HepG2 (cell line): ENCODE data around the gene LHX1. TPM values are rescaled to one million over a fixed set of nuclear protein-coding genes. Genes with fewer than 3 reads are reported as not detected.

Source experiments
- ATAC-seq: fragments of 200-7000 bp; cut with Tn5 transposase; 3 replicates; pipeline ENCODE4 v1.9.1; 2020; ENCODE audit warnings: mild to moderate bottlenecking, moderate library complexity
- BruUV-seq: library from RNA; stranded (reverse); fragments of 400-500 nt; replicated peaks from 2 replicates; lab custom pipeline; 2021; lab: Mats Ljungman, UMichigan
- CTCF ChIA-PET: fragments of 300-600 bp; formaldehyde crosslinking; extraction: SDS; loops from one replicate; lab custom pipeline; 2021; ENCODE audit warnings: low total read pairs, inconsistent platforms, low intra/inter-chr PET ratio; lab: Yijun Ruan, JAX
- POLR2A ChIA-PET: fragments of 350-600 bp; sonication (Branson Sonifier 250); formaldehyde crosslinking; loops from one replicate; lab custom pipeline; 2020; ENCODE audit warnings: antibody characterized with exemption, inconsistent platforms; lab: Yijun Ruan, JAX
- DNase-seq: peaks from one replicate; pipeline ENCODE4 v3.0.0-alpha.2; 2015; ENCODE audit warnings: low spot score
- FAIRE-seq: peaks from 3 replicates; lab custom pipeline; 2011; peaks lifted over from hg19 to GRCh38; lab: Jason Lieb, UNC
- H2AFZ ChIP-seq: one replicate; pipeline ENCODE4 v1.6.1; 2011; ENCODE audit warnings: low read length, inconsistent platforms
- H3K27ac ChIP-seq: fragments of 300-600 bp; 3 replicates; pipeline ENCODE4 v1.8.0; 2011; ENCODE audit warnings: mixed run types, mild to moderate bottlenecking, mixed read lengths, low read length, inconsistent platforms; ENCODE audit not compliant: insufficient read depth; ENCODE audit errors: extremely low read length
- H3K27me3 ChIP-seq, 2 experiments: fragments of 200-600 bp in 1 of 2; 2 replicates in 1 of 2; 3 replicates in 1 of 2; pipeline versions ENCODE4 v1.6.0 to v1.8.0; 2011; ENCODE audit warnings: low read length in 2 of 2, mild to moderate bottlenecking in 2 of 2, moderate library complexity in 2 of 2, inconsistent platforms in 1 of 2; ENCODE audit not compliant: insufficient read depth in 2 of 2, control insufficient read depth in 1 of 2
- H3K36me3 ChIP-seq, 2 experiments: fragments of 200-600 bp in 1 of 2; replicated peaks in 1 of 2; 2 replicates in 1 of 2; 3 replicates in 1 of 2; pipeline versions ENCODE4 v1.5.1 to v1.8.0; 2011; ENCODE audit warnings: low read length in 2 of 2, inconsistent platforms in 1 of 2; ENCODE audit not compliant: insufficient read depth in 2 of 2, control insufficient read depth in 1 of 2
- H3K4me1 ChIP-seq: 2 replicates; pipeline ENCODE4 v1.5.1; 2012; ENCODE audit warnings: low read length, inconsistent platforms; ENCODE audit not compliant: insufficient read depth
- H3K4me2 ChIP-seq: 2 replicates; pipeline ENCODE4 v1.6.0; 2011; ENCODE audit warnings: low read depth, low read length, inconsistent platforms
- H3K4me3 ChIP-seq, 3 experiments: fragments of 200-600 bp in 1 of 3; sonication (generic), shearing (Covaris generic) in 1 of 3; replicated peaks in 1 of 3; 2 replicates each; pipeline ENCODE4 v1.5.1; 2011 to 2016; ENCODE audit warnings: low read length in 3 of 3, inconsistent platforms in 2 of 3, low read depth in 2 of 3, mild to moderate bottlenecking in 2 of 3, control low read depth in 1 of 3, mixed read lengths in 1 of 3; ENCODE audit not compliant: insufficient read depth in 1 of 3
- H3K79me2 ChIP-seq: one replicate; pipeline ENCODE4 v1.6.1; 2011; ENCODE audit warnings: low read length, inconsistent platforms; ENCODE audit not compliant: insufficient read depth
- H3K9ac ChIP-seq: 2 replicates; pipeline ENCODE4 v1.6.0; 2011; ENCODE audit warnings: mild to moderate bottlenecking, low read depth, low read length, inconsistent platforms; ENCODE audit not compliant: insufficient read depth
- H3K9me3 ChIP-seq: 2 replicates; pipeline ENCODE4 v1.5.1; 2012; ENCODE audit warnings: mild to moderate bottlenecking, low read length
- H4K20me1 ChIP-seq: 2 replicates; pipeline ENCODE4 v1.6.0; 2011; ENCODE audit warnings: inconsistent platforms, mild to moderate bottlenecking, low read length, moderate library complexity; ENCODE audit not compliant: insufficient read depth
- ATRX ChIP-seq: sonication (generic); formaldehyde crosslinking; IDR thresholded peaks from 2 replicates; pipeline ENCODE4 v1.4.0; 2020; ENCODE audit warnings: missing genetic modification reagents, borderline replicate concordance
- CEBPG ChIP-seq: IDR thresholded peaks from 2 replicates; pipeline ENCODE4 v1.6.1; 2016
- CENPT ChIP-seq: sonication (generic); formaldehyde crosslinking; IDR thresholded peaks from 2 replicates; pipeline ENCODE4 v1.8.0; 2022; ENCODE audit warnings: low read depth, mild to moderate bottlenecking, moderate library complexity, missing genetic modification reagents
- GATAD1 ChIP-seq: IDR thresholded peaks from 2 replicates; pipeline ENCODE4 v1.6.1; 2016; ENCODE audit warnings: missing genetic modification reagents, missing compliant biosample characterization
- HNRNPH1 ChIP-seq: fragments of 200-400 bp; formaldehyde crosslinking; optimal IDR thresholded peaks from 2 replicates; pipeline ENCODE3; 2017; ENCODE audit warnings: mild to moderate bottlenecking, low read depth, low read length
- KLF15 ChIP-seq: sonication (generic); formaldehyde crosslinking; IDR thresholded peaks from 2 replicates; pipeline ENCODE4 v1.8.1; 2023; ENCODE audit warnings: borderline replicate concordance, mild to moderate bottlenecking, inconsistent platforms, missing genetic modification reagents, mixed read lengths
- KLF16 ChIP-seq, 2 experiments: sonication (generic) in 1 of 2; formaldehyde crosslinking in 1 of 2; IDR thresholded peaks; 2 replicates each; pipeline versions ENCODE4 v1.6.1 to v1.8.0; 2016 to 2023; ENCODE audit warnings: missing genetic modification reagents in 2 of 2, missing compliant biosample characterization in 1 of 2
- MEF2D ChIP-seq: sonication (generic); formaldehyde crosslinking; IDR thresholded peaks from 2 replicates; pipeline ENCODE4 v1.5.1; 2020; ENCODE audit warnings: mild to moderate bottlenecking, missing genetic modification reagents
- NR2F2 ChIP-seq: IDR thresholded peaks from 2 replicates; pipeline ENCODE4 v1.6.1; 2012; ENCODE audit warnings: low read depth, inconsistent platforms, borderline replicate concordance
- SMARCE1 ChIP-seq: fragments of 450-650 bp; IDR thresholded peaks from 2 replicates; pipeline ENCODE4 v1.6.1; 2017; ENCODE audit warnings: borderline replicate concordance
- SP1 ChIP-seq, 2 experiments: fragments of 450-650 bp in 1 of 2; sonication (generic) in 1 of 2; formaldehyde crosslinking in 1 of 2; IDR thresholded peaks; 2 replicates each; pipeline versions ENCODE4 v1.4.0 to v1.6.1; 2016 to 2020; ENCODE audit warnings: missing genetic modification reagents in 1 of 2
- SP5 ChIP-seq: IDR thresholded peaks from 2 replicates; pipeline ENCODE4 v1.6.1; 2016; ENCODE audit warnings: low read depth, borderline replicate concordance
- SRF ChIP-seq: IDR thresholded peaks from 2 replicates; pipeline ENCODE4 v1.6.1; 2011; ENCODE audit warnings: mild to moderate bottlenecking, low read depth, low read length, moderate library complexity
- ZKSCAN8 ChIP-seq: IDR thresholded peaks from 2 replicates; pipeline ENCODE4 v1.6.1; 2016; ENCODE audit warnings: borderline replicate concordance, missing genetic modification reagents, missing compliant biosample characterization
- ZNF446 ChIP-seq: sonication (generic); formaldehyde crosslinking; IDR thresholded peaks from 2 replicates; pipeline ENCODE4 v1.5.0; 2020; ENCODE audit warnings: mild to moderate bottlenecking, missing genetic modification reagents
- ZNF543 ChIP-seq: sonication (generic); formaldehyde crosslinking; IDR thresholded peaks from 2 replicates; pipeline ENCODE4 v1.4.0; 2020; ENCODE audit warnings: mild to moderate bottlenecking, missing genetic modification reagents
- ZSCAN20 ChIP-seq: sonication (generic); formaldehyde crosslinking; IDR thresholded peaks from 2 replicates; pipeline ENCODE4 v1.4.0; 2020; ENCODE audit warnings: missing genetic modification reagents, mild to moderate bottlenecking, borderline replicate concordance
- WGBS: methylation state at CpG from one replicate; pipeline ENCODE4 v1.1.6; 2017; ENCODE audit warnings: low lambda C conversion rate; 5-methylcytosine and 5-hydroxymethylcytosine counted together
- in situ Hi-C: cut with HindIII; loops from 2 replicates; pipeline ENCODE4 v1.10.0; 2017; ENCODE audit warnings: low pct_unique_long_range_greater_than_20kb; ENCODE audit not compliant: extremely low pct_ligation_motif_present
- intact Hi-C: fragments of 100-400 bp; cut with micrococcal nuclease; formaldehyde crosslinking; loops from one replicate; pipeline ENCODE4 v1.10.0; 2022; ENCODE audit not compliant: unreplicated experiment
- polyA plus RNA-seq, 8 experiments: library from polyadenylated mRNA; depleted of rRNA in 3 of 8; stranded (reverse) in 7 of 8; unstranded in 1 of 8; fragments of >200 nt; fragmentation: Illumina TruSeq in 4 of 8; extraction: Trizol in 4 of 8; gene quantifications; 2 replicates each; pipeline versions ENCODE4 v1.2.1 to v1.2.3, GENCODE V29; 2011 to 2016; ENCODE audit warnings: low read depth in 4 of 8, missing spikeins in 1 of 8, mixed read lengths in 1 of 8; ENCODE audit not compliant: insufficient read depth in 1 of 8
- total RNA-seq, 5 experiments: library from RNA; depleted of rRNA; stranded (reverse); fragments of >200 nt; fragmentation: Illumina TruSeq; extraction: Trizol; gene quantifications; 2 replicates each; pipeline ENCODE4 v1.2.3, GENCODE V29; 2016; ENCODE audit warnings: low read depth in 1 of 5
- TF ChIP-seq, protein P1 (sequence below): sonication (generic); formaldehyde crosslinking; IDR thresholded peaks from 2 replicates; pipeline ENCODE4 v1.8.0; 2022; ENCODE audit warnings: missing genetic modification reagents, mild to moderate bottlenecking, inconsistent platforms, borderline replicate concordance

LHX1 gene
- total and polyA plus RNA-seq, 2 of the 13 experiments (the other 11 are each of a cell fraction or from before 2014, with no cell fraction given), result not detected

DNA sequence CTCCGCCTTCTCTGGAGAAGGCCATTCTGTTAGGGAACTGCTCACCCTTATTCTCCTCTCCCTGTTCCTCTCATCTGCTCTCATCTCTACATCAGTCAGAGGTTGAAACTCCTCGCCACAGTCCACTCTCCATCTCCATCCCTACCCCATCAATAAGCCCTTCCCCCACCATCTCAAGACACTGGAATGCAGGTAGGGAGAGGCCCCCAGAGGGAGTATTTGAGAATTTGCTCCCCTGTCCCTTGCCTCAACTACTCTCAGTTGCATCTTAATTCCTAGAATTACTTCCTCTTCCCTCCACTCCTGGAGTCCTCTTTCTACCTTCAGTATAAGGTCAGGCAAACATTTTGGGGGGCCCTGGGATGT, 9.4 kb downstream of the LHX1 start:
- WGBS, result 66% methylated on average over 2 of the region's 2 CpGs
- ATAC-seq (no peak), FAIRE-seq (no peak), DNase-seq (no peak)
- H3K27ac ChIP-seq, result no peak overlapping the region
- in situ Hi-C loops, result no loop called here
- ChIA-PET CTCF (no interaction called here), POLR2A (no interaction called here)
- H3K9ac ChIP-seq, result no peak overlapping the region
- no TSS peak for BruUV-seq
- no peaks in the 10 kb centered on the region; the same call in 1 of the 2 replicates for H4K20me1 ChIP-seq
- no peak overlapping the region for H3K4me3 ChIP-seq
- peaks cover 35% of the 10 kb centered on the region for H3K4me1 ChIP-seq
- peaks cover 0 to under 1% of the 10 kb centered on the region in 2 experiments; a peak in 1 of 5 replicates for H3K36me3 ChIP-seq
- no peak overlapping the region for H2AFZ ChIP-seq
- H3K9me3 ChIP-seq, result no peaks in the 10 kb centered on the region
- peaks cover 16% of the 10 kb centered on the region for H3K79me2 ChIP-seq
- intact Hi-C loops, result no loop called here
- no peak for TF ChIP-seq HNRNPH1
- TF ChIP-seq KLF16 (CRISPR knock-in tag; IDR thresholded peaks at IDR 0.05), result no peak
- H3K27me3 ChIP-seq, result peaks cover 2 to 46% of the 10 kb centered on the region in 2 experiments; a peak in 4 of 5 replicates
- H3K4me2 ChIP-seq, result no peak overlapping the region

DNA sequence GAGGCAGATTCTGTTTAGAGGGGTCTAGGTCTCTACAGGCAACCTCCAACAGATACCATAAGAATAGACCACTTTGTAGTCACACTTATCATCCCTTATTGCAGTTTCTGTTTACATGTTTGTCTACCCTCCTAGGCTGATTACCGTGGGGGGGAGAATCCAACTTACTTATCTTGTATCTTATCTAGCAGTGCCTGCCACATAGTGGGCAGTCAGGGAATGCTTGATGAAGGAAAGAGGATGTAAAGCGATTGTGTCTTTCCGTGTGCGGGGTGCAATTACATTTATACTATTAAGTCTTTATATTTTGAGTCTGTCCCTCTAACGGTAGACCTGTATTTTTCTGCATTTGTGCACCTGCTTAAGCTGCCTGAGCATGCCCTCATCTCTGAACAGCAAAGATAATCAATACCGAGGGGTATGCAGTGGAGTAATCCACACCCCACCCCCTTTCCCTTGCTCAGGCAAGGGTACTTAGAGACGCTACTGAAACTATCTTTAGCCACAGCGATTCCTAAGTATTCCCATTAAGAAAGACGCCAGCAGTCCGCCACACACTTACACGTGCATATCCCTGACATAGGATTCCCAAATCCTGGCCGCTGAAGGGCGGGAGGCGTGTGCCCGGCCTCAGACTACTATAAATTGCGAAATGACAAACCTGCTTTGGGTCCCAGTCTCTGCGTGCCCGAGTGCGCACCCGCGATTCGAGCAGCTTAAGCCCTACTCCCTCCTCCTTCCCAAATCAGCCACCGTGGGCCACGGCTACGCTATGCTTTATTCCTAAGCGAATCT, 10.8 kb downstream of the LHX1 start:
- intact Hi-C loops (no loop called here), in situ Hi-C loops (no loop called here)
- Histone ChIP-seq H2AFZ (peak overlapping the region; percentile 17), H4K20me1 (no peaks in the 10 kb centered on the region; the same call in 1 of the 2 replicates), H3K9me3 (no peaks in the 10 kb centered on the region), H3K4me1 (peaks cover 40% of the 10 kb centered on the region), H3K4me3 (peak overlapping the region; percentile 14 to 88 (median 81); a peak in 5 of 6 replicates), H3K27ac (no peak overlapping the region), H3K27me3 (peaks cover 0 to 42% of the 10 kb centered on the region in 2 experiments; a peak in 4 of 5 replicates), H3K9ac (no peak overlapping the region), H3K79me2 (peaks cover 16% of the 10 kb centered on the region), H3K36me3 (peaks cover 4 to 15% of the 10 kb centered on the region in 2 experiments; a peak in 4 of 5 replicates), H3K4me2 (peak overlapping the region; percentile 73)
- WGBS, result 14% methylated on average over 26 of the region's 26 CpGs
- CTCF ChIA-PET, result no interaction called here
- POLR2A ChIA-PET, result interaction anchor here (1.0 to 1.1 kb wide), 3 partner anchors 10 to 19 kb away, joined by 3 to 7 read pairs (median 3); partner anchors contain the start of gene LHX1
- no peak for FAIRE-seq
- ATAC-seq, result peak; percentile 55
- DNase-seq, result no peak
- TSS peak; percentile 63 for BruUV-seq
- TF ChIP-seq CEBPG (peak; percentile 55; the same call in 1 of the 2 replicates), GATAD1 (CRISPR knock-in tag) (no peak), SRF (no peak), ATRX (CRISPR knock-in tag) (no peak), ZNF543 (no peak), NR2F2 (0 out of 2 replicates have a peak, but pooled peaks have one; percentile 8), SP1 (IDR thresholded peaks at IDR 0.05) (no peak), SP1 (CRISPR knock-in tag; IDR thresholded peaks at IDR 0.05) (no peak), SP5 (CRISPR knock-in tag) (no peak), ZNF446 (CRISPR knock-in tag) (no peak), ZKSCAN8 (CRISPR knock-in tag) (no peak), SMARCE1 (no peak), CENPT (CRISPR knock-in tag) (no peak), MEF2D (CRISPR knock-in tag) (no peak), ZSCAN20 (CRISPR knock-in tag) (no peak), KLF15 (CRISPR knock-in tag) (no peak)
- TF ChIP-seq, protein P1, sequence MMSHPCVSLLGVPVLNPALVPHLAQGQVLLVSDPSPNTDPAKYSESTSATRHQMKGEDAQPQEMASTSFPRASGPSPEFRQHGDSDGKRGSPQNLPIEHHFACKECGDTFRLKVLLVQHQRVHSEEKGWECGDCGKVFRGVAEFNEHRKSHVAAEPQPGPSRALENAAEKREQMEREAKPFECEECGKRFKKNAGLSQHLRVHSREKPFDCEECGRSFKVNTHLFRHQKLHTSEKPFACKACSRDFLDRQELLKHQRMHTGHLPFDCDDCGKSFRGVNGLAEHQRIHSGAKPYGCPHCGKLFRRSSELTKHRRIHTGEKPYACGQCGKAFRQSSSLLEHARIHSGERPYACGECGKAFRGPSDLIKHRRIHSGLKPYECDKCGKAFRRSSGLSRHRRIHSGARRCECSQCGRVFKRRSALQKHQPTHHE (CRISPR knock-in tag), result no peak
